SKM-1 (cell line): ENCODE measurements around the gene LDLRAP1.
A peak's percentile ranks its signal among the peaks of the same experiment; 100 is the strongest.

ENCODE experiments used
- DNase-seq: peaks from one replicate; lab custom pipeline; 2025; ENCODE audit not compliant: unreplicated experiment; lab: John Stamatoyannopoulos, UW

LDLRAP1 gene

DNA sequence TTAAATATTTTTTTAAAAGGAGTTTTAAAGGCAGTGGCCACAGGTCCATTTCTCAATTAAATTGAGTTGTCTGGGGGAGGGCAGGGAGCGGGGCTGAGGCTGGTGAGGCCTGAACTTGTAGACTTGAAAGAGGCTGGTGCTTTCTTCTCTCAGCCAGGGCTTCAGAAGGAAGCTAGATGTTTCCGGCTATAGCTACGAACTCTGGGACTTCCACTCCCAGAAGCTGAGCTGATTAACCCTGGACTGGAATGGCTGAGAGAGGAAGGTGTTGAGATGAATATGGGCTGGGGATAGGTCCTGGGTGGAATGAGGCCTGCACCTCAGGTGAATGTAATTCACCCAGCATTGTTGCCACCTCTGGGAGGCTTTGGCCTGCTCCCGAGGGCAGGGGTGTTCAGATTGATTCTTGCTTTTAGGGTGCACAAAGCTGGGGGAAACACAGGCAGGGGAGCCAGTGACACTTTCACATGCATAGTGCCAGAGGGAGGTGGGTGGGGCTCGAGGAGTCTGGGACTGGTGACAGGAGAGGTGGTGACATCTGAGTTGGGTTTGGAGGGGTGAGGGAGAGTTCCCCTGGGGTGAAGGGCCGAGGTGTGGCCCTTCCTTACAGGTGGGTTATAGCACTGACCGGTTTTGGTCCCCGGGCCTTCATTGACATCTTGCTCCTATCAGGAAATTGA, 18.2 kb downstream of the LDLRAP1 start:
- DNase-seq, result no peak

GRCh38 chr1:25562101-25562927, 18.9 kb downstream of the LDLRAP1 start:
- DNase-seq, result peak; percentile 10

GRCh38 chr1:25562928-25563283, 19.5 kb downstream of the LDLRAP1 start:
- no peak for DNase-seq

DNA sequence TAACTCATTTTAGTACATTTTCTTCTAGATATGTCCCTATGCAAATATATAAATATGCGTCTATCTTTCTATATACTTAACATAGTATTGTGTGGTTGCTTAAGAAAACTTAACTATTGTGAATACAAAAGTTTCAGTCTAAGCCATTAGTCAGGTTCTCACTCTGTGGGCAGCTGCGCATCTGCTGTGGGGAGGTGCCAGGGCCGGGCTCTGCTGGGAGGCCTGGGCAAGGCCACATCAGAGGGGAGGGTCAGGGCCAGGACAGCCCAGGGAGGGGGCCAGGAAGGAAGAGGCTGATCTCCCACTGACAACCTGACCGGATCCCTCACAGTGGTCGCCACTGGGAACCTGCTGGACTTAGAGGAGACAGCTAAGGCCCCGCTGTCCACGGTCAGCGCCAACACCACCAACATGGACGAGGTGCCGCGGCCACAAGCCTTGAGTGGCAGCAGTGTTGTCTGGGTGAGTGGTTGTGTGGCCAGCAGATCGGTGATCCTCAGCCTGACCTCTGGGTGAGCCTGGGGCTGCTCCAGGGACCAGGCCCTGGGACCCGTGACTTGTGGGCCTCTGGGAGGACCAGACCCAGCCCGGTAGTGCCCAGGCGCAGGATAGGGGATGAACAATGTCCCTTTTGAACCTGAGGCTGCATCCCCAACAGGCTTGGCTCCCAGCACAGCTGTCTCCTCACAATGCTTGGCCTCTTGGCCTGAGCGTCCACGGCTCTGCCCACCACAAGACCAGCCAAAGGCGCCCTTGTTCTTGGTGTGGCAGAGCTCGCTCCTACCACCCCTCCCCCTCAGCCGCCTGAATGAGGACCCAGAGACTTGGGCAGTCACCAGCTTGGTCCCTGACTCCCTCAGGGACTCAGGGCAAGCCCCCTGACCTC, 20.2 kb downstream of the LDLRAP1 start:
- DNase-seq, result no peak

- no peak for DNase-seq
Observed at GRCh38 chr1:25564777-25565574, 21.6 kb downstream of the LDLRAP1 start.

DNA sequence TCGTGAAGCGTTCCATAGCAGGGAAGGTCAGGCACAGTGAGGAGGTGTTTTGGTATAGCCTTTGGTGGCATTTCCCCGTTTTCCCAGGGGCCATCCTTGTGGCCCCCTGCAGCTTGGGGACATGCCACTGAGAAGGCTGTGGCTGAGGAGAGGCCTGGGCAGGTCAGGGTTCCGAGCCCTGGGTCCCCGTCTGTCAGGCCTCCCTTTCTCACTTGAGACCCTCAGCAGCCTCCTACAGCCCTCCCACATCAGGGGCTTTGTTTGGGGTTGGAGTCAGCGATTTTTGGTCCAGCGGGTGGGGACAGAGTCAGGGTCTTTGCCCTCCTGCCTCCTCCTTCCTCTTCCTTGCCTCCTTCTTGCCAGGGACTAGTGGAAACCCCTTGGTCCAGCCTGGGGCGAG, 22.2 kb downstream of the LDLRAP1 start:
- no peak for DNase-seq

DNA sequence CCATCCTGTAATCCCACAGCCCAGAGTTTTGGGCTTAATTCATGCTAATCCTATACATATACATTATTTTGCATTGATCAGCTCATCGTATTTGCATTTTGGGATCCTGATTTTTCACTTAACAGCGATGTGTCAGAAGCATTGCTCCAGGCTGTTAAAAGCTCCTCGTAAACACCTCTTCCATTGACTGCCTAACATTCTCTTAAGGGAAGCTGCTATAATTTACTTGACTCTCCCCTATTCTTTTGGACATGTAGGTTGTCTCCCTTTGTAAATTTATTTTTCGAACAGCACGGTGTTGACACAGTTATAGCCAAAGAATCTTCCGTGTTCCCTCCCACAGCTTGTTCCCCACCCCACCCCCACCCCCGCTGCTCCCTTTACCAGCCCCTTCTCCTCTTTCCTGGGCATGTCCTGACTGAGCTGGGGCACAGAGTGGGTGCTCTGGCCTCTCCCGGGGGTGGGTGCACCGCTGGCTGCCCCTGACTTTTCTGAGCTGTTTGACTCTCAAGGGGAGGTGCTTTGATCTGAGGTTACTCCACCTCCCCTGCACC, 22.8 kb downstream of the LDLRAP1 start:
- no peak for DNase-seq

DNA sequence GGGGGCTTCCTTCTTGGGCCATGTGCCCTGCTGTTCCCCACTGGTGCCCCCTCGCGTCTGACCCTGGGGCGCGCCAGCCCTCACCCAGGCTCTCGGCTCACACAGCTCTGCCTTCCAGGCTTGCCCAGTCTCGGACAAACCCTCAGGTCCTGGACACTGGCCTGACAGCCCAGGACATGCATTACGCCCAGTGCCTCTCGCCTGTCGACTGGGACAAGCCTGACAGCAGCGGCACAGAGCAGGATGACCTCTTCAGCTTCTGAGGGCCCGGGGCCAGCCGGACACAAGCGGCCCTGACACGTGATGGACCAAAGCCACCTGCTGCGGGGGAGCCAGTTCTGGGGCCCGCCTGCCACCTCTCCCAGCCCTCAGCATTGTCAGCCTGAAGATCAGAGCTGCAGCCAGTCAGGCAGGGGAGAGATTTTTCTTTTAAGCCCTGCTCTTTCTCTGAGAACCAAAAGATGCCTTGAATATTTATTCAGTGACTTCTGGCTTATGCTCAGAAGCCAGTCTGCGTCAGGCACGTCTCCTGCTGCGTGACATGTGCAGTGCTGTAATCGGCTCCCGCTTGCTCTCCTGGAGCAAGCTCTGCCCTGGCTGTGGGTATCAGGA, 23.4 kb downstream of the LDLRAP1 start:
- no peak for DNase-seq

DNA sequence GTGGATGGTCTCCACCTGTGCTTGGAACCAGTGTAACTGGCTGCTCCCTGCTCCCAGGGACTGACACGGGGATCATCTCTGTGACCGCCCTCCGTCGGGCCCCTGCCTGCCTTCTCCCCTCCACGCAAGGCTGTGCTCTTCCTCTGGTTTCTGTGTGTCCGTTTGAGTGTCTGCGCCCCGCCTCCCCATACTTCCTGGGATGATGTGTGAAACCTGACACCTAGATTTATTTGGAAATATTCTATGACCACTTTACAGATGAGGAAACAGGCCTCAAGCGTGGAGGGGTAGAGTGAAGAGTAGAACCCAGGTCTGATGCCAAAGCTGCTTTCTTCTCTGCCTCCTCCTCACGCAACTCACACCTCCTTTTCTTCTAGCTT, 24.3 kb downstream of the LDLRAP1 start:
- DNase-seq, result no peak

GRCh38 chr1:25568090-25568833, 24.9 kb downstream of the LDLRAP1 start:
- DNase-seq, result no peak

DNA sequence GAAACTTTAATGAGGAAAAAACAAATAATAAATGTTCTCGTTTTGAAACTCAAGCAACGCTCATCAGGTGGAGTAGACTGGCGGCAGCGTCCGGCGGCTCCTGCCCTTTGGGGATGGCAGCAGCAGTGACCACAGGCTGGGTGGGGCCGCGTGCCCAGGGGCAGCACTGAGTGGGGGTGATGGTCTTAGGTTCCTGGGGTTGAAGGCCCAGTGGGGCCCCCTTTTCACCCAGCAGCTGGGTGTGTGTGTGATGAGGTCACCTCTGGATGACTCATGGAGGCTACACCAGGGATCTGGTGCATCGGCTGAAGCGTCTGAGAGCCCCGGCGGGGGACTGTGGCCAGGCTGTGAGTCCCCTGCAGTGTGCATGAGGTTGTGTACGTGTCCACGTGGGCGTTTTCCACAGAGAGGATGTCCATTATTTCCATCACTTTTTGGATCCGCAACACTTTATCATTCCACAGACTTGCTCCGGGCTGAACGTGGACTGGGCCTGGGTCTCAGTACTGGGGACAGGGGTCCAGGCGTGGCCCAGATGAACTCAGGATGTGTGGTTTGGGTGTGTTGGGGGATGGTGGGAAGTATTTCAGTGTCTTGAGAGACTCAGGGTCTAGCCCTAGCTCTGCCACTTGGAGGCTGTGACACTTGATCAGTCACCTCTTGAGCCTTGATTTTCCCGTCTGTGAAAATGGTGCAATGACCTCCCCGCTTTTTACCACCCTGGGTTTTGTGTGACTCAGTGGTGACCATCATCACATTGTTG, 25.6 kb downstream of the LDLRAP1 start:
- no peak for DNase-seq

- no peak for DNase-seq
Observed at GRCh38 chr1:25569597-25570396, 26.4 kb downstream of the LDLRAP1 start.

GRCh38 chr1:25570798-25571521, 27.6 kb downstream of the LDLRAP1 start:
- DNase-seq, result no peak

DNA sequence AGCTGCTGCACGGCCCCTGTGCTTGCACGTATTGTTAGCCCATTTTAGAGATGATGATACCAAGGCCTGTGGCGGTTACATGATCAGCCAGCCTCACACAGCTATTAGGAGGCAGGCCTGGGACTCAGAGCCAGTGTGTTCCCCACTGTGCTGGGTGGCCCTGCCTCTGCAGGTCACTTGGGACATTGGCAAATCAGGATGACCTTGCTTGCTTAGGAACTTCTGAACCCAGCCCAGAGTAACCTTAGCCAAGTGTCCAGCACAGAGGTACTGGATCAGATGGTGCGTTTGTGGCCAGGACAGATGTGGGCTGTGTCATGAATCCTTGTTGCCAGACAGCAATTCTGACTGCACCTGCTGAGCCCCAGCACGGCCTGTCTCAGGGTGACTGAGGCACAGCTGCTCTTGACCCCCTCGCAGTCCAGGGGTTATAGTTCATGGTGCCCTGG, 28.1 kb downstream of the LDLRAP1 start:
- DNase-seq, result no peak

GRCh38 chr1:25572107-25572506, 28.7 kb downstream of the LDLRAP1 start:
- no peak for DNase-seq

GRCh38 chr1:25572708-25573590, 29.5 kb downstream of the LDLRAP1 start:
- peak; percentile 36 for DNase-seq
